ENCODE measurements around the gene FHIT. TPM values are rescaled to one million over a fixed set of nuclear protein-coding genes. Genes with fewer than 3 reads are reported as not detected.

The FHIT gene
- total RNA-seq, 1 donor: 2.2 TPM

DNA sequence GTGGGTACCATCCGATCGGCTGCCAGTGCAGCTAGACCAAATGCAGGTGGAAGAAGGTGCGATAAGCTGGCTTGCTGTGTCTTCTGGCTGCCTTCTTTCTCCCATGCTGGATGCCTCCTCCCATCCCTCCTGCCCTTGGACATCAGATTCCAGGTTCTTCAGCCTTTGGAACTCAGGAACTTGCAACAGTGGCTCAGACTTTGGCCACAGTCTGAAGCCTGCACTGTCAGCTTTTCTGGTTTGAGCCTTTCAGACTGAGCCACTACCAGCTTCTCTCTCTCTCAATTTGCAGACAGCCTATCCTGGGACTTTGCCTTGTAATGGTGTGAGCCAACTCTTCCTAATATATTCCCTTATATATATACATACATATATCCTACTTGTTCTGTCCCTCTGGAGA lies 485.5 kb downstream of the FHIT start:
- no peak for DNase-seq (ENCODE audit: low read depth)
- TF ChIP-seq, protein P1, sequence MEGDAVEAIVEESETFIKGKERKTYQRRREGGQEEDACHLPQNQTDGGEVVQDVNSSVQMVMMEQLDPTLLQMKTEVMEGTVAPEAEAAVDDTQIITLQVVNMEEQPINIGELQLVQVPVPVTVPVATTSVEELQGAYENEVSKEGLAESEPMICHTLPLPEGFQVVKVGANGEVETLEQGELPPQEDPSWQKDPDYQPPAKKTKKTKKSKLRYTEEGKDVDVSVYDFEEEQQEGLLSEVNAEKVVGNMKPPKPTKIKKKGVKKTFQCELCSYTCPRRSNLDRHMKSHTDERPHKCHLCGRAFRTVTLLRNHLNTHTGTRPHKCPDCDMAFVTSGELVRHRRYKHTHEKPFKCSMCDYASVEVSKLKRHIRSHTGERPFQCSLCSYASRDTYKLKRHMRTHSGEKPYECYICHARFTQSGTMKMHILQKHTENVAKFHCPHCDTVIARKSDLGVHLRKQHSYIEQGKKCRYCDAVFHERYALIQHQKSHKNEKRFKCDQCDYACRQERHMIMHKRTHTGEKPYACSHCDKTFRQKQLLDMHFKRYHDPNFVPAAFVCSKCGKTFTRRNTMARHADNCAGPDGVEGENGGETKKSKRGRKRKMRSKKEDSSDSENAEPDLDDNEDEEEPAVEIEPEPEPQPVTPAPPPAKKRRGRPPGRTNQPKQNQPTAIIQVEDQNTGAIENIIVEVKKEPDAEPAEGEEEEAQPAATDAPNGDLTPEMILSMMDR (IDR thresholded peaks at IDR 0.05; ENCODE audit: insufficient read depth, low read depth, low read length): no peak
- no peak overlapping the region for H3K4me3 ChIP-seq (ENCODE audit: low read depth, low read length)

DNA sequence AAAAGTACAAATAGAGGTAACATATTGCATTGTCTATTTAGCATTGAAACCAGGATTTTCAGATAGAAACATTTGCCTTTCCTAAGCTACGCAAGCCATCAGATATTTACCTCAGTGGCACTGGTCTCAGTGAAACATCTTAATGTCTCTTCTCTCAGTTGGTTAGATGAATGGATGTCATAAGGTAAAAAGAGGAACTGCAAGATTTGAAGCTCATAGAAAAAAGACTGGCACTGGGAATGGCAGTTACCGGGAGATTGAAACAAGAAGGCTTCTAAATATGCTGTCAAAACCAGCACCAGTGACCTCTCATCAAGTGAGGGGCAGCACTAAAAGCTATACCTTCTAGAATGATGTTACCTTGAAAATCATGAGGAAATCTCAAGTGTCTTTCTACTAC lies 486.4 kb downstream of the FHIT start:
- TF ChIP-seq, protein P1 (IDR thresholded peaks at IDR 0.05; ENCODE audit: insufficient read depth, low read depth, low read length): no peak
- DNase-seq (ENCODE audit: low read depth): no peak
- no peak overlapping the region for H3K4me3 ChIP-seq (ENCODE audit: low read depth, low read length)

DNA sequence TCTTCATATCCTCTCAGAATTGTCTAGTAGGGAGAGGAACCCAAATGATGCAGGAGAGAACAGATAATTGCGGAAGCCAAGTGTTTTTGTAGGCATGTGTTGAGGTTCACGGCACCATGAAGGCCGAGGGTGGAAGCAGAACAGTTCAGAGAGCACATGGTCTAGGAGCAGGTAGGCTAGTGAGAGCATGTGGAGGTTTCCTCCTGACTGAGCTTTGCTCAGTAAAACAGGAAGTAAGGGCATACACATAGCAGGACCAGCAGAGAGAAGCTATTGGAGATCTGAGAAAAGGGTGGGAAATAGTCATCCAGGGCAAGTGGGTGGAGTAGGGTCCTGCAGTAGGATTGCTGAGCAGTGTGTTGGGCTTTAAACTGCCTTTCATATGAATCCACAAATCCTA lies 491.1 kb downstream of the FHIT start:
- no peak overlapping the region for H3K4me3 ChIP-seq (ENCODE audit: low read depth, low read length)
- TF ChIP-seq, protein P1 (IDR thresholded peaks at IDR 0.05; ENCODE audit: insufficient read depth, low read depth, low read length): no peak
- no peak for DNase-seq (ENCODE audit: low read depth)

DNA sequence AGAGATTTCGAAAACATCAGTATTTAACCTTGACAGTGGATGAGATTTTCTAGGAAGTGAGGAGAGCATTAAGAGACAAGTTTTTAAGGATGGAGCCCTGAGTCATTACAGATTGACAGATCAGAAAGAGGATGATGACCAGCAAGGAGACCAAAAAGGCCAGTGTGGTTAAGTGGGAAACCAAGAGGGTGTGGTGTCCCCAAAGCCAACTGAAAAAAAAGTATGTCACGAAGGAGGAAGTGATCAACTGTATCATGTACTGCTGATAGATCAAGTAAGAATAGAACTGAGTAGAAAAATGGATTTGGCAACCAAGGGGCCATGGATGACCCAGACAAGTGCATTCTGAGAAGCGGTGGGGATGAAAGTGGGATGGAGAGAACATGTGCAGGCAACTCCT lies 491.8 kb downstream of the FHIT start:
- no peak for DNase-seq (ENCODE audit: low read depth)
- H3K4me3 ChIP-seq (ENCODE audit: low read depth, low read length): no peak overlapping the region
- TF ChIP-seq, protein P1 (IDR thresholded peaks at IDR 0.05; ENCODE audit: insufficient read depth, low read depth, low read length): no peak

DNA sequence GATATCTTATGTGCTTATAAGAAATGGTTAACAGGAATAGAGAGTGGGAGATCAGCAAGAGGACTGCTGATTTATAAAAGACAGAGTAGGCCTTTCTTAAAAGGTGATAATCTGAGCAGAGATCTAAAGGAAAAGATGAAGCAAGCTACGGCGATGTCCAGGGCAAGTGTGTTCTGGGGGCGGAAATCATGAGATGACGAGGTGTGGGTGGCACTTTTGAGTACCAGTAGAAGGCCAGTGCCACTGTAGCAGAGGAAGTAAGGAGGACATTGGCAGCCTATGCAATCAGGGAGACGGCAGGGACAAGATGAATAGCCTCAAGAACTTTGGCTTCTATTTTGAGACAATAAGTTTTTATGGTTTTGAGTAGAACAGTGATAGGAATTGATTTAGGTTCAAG lies 492.4 kb downstream of the FHIT start:
- TF ChIP-seq, protein P1 (IDR thresholded peaks at IDR 0.05; ENCODE audit: insufficient read depth, low read depth, low read length): no peak
- no peak for DNase-seq (ENCODE audit: low read depth)

DNA sequence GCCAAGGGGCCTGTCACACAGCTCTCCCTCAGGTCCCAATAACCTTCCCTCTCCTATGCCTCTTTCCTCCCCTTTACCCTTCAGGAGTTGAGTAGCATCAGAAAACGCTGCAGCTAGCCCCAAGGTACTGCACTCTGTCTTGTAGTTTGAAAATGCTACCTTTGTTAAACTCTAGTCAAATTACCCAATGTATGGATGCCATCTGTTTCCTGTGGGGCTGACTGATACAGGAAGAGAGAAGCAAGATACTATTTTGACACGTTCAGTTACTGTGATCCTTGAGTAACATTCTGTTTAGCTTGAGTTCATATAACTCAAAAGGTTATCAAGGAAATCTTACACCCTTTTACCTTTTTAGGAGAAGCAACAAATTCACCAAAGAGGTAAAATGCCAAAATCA lies 493.1 kb downstream of the FHIT start:
- no peak for DNase-seq (ENCODE audit: low read depth)
- no peak overlapping the region for H3K4me3 ChIP-seq (ENCODE audit: low read depth, low read length)
- TF ChIP-seq, protein P1 (IDR thresholded peaks at IDR 0.05; ENCODE audit: insufficient read depth, low read depth, low read length): no peak

More for the DNA sequence above, 492.4 kb downstream of the FHIT start:
- H3K4me3 ChIP-seq (ENCODE audit: low read depth, low read length): no peak overlapping the region

DNA sequence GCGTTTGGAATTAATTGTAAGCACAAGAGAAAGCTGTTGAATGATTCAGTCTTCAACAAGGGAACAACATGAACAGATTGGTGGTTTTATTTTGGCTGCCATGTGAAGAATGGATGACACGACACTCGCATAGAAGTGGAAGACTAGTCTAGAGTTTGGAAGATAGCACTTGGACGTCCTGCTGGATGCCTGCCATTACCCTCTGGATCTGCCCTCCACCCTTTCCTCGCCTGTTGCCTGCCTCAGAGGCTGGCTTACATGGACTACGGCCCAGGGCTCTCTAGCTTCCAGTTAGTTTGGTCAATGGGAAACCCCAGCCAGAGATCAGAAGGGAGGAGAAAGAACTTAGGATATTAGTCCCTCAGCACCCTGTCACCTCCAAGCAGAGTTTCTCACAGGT lies 493.5 kb downstream of the FHIT start:
- no peak overlapping the region for H3K4me3 ChIP-seq (ENCODE audit: low read depth, low read length)
- no peak for DNase-seq (ENCODE audit: low read depth)
- TF ChIP-seq, protein P1 (IDR thresholded peaks at IDR 0.05; ENCODE audit: insufficient read depth, low read depth, low read length): no peak

Data from fibroblast of villous mesenchyme (primary cell).